Measurements from ENCODE around the gene CABYR. TPM values are rescaled to one million over a fixed set of nuclear protein-coding genes. Genes with fewer than 3 reads are reported as not detected.

The CABYR gene
- total RNA-seq, 2 experiments from 2014 or later: 0.76 to 1.2 TPM

- Mint-ChIP-seq H3K9me3 (ENCODE audit: low read depth) (no peaks in the 10 kb centered on the region), H3K27ac (no peak overlapping the region), H3K4me1 (no peaks in the 10 kb centered on the region), H3K4me3 (no peak overlapping the region), H3K36me3 (no peaks in the 10 kb centered on the region), H3K27me3 (peaks cover 40% of the 10 kb centered on the region)
- DNase-seq (no peak), ATAC-seq (no peak)
- CTCF ChIA-PET: interaction anchor here (1.2 kb wide), 1 partner anchor 11 kb away, joined by 5 read pairs; no protein-coding TSS in a partner anchor
Observed at GRCh38 chr18:24187689-24188088, 48.8 kb downstream of the CABYR start.

DNA sequence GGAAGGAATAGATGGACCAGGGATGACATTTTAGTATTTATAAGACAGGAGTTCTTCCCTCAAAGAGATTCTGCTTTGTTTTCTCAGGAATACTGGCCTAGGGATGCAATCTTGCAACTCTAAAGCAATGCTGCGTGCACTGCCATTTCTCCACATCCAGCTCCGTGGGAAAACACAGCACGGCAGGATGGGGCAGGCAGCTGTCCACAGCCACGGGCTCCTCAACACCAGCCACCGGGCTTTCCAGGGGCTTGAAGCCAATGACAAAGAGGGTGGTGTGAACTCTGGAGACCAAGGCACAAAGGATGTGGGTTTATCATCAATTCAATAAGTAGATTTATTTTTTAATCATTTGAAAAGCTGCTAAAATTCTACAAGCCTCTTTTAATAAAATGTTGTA is 49.3 kb downstream of the CABYR start:
- H3K4me1 Mint-ChIP-seq: no peaks in the 10 kb centered on the region
- CTCF ChIA-PET: no interaction called here
- DNase-seq: no peak
- no peak for ATAC-seq
- H3K36me3 Mint-ChIP-seq: no peaks in the 10 kb centered on the region
- H3K27ac Mint-ChIP-seq: no peak overlapping the region
- no peak overlapping the region for H3K4me3 Mint-ChIP-seq
- peaks cover 43% of the 10 kb centered on the region for H3K27me3 Mint-ChIP-seq
- H3K9me3 Mint-ChIP-seq (ENCODE audit: low read depth): no peaks in the 10 kb centered on the region

- DNase-seq (no peak), ATAC-seq (no peak)
- H3K4me3 Mint-ChIP-seq: no peak overlapping the region
- no peaks in the 10 kb centered on the region for H3K9me3 Mint-ChIP-seq (ENCODE audit: low read depth)
- CTCF ChIA-PET: no interaction called here
- peaks cover 49% of the 10 kb centered on the region for H3K27me3 Mint-ChIP-seq
- no peak overlapping the region for H3K27ac Mint-ChIP-seq
- H3K4me1 Mint-ChIP-seq: no peaks in the 10 kb centered on the region
- H3K36me3 Mint-ChIP-seq: no peaks in the 10 kb centered on the region
Observed at GRCh38 chr18:24189007-24189528, 50.2 kb downstream of the CABYR start.

DNA sequence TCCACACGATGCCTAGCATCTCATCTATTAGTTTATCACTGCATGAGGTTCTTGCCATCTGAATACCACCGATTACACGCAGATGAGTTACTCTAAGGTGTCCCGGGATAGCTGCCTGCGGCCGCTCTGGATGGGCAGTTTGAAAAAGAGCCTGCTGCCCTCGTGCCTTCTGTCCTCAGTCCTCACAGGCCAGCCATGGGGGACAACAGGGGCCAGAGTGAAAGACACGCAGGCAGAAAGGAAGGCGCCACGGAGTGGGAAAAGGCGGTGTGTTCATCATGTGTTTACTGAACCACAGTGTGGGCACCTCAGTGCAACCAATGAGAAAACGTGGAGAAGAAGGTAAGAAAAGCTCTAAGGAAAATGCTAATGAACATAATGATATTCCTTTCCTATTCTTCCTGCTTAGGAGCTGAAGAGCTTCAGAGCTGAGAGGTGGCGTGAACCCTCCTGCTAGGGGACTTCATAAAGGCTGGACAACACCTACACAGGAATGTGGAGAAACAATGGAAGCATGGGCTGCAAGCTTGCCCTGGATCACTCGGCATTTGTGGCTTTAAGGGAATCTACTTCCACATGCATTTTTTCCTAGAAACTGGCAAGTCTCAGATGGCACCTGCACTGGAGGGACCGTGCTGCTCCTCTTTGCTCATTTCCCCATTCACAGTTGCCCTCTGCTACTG is 50.9 kb downstream of the CABYR start:
- DNase-seq (no peak), ATAC-seq (no peak)
- Mint-ChIP-seq H3K27me3 (peaks cover 48% of the 10 kb centered on the region), H3K4me1 (no peaks in the 10 kb centered on the region), H3K27ac (no peak overlapping the region), H3K9me3 (ENCODE audit: low read depth) (no peaks in the 10 kb centered on the region), H3K36me3 (no peaks in the 10 kb centered on the region), H3K4me3 (no peak overlapping the region)
- CTCF ChIA-PET: no interaction called here

- no peaks in the 10 kb centered on the region for H3K36me3 Mint-ChIP-seq
- no peak overlapping the region for H3K4me3 Mint-ChIP-seq
- no peak overlapping the region for H3K27ac Mint-ChIP-seq
- H3K4me1 Mint-ChIP-seq: no peaks in the 10 kb centered on the region
- DNase-seq (no peak), ATAC-seq (no peak)
- H3K27me3 Mint-ChIP-seq: peaks cover 48% of the 10 kb centered on the region
- CTCF ChIA-PET: interaction anchor here (1.0 kb wide), 1 partner anchor 14 kb away, joined by 3 read pairs; no protein-coding TSS in a partner anchor
- no peaks in the 10 kb centered on the region for H3K9me3 Mint-ChIP-seq (ENCODE audit: low read depth)
Observed at GRCh38 chr18:24190590-24190989, 51.7 kb downstream of the CABYR start.

- H3K4me1 Mint-ChIP-seq: no peaks in the 10 kb centered on the region
- no peak for ATAC-seq
- no peaks in the 10 kb centered on the region for H3K9me3 Mint-ChIP-seq (ENCODE audit: low read depth)
- CTCF ChIA-PET: no interaction called here
- H3K27me3 Mint-ChIP-seq: peaks cover 24% of the 10 kb centered on the region
- no peak overlapping the region for H3K27ac Mint-ChIP-seq
- no peak overlapping the region for H3K4me3 Mint-ChIP-seq
- DNase-seq: no peak
- H3K36me3 Mint-ChIP-seq: no peaks in the 10 kb centered on the region
Observed at GRCh38 chr18:24195296-24196053, 56.6 kb downstream of the CABYR start.

GRCh38 chr18:24196764-24197163 is 57.9 kb downstream of the CABYR start:
- no peak overlapping the region for H3K4me3 Mint-ChIP-seq
- ATAC-seq: no peak
- H3K36me3 Mint-ChIP-seq: no peaks in the 10 kb centered on the region
- no peaks in the 10 kb centered on the region for H3K4me1 Mint-ChIP-seq
- no peak for DNase-seq
- no peaks in the 10 kb centered on the region for H3K9me3 Mint-ChIP-seq (ENCODE audit: low read depth)
- H3K27me3 Mint-ChIP-seq: peaks cover 28% of the 10 kb centered on the region
- H3K27ac Mint-ChIP-seq: no peak overlapping the region
- CTCF ChIA-PET: no interaction called here

DNA sequence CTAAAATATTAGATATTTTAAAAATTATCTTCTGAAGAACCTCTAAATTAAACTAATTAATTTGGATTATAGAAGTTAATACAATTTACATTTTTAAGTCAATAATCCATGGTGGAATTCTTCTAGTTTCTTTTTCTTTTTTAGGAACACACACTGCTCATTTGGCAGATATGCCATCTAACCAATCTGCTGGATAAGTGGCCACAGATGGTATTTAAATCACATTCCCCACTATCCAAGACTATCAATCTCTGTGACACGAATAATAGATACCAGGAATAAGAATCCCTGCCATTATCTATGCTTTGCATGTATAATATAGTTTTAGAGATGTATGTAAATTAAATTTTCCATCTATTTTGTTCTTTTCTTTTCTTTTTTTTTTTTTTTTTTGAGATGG is 58.5 kb downstream of the CABYR start:
- no peaks in the 10 kb centered on the region for H3K36me3 Mint-ChIP-seq
- H3K4me3 Mint-ChIP-seq: no peak overlapping the region
- H3K27ac Mint-ChIP-seq: no peak overlapping the region
- ATAC-seq (no peak), DNase-seq (no peak)
- H3K4me1 Mint-ChIP-seq: no peaks in the 10 kb centered on the region
- peaks cover 28% of the 10 kb centered on the region for H3K27me3 Mint-ChIP-seq
- CTCF ChIA-PET: no interaction called here
- no peaks in the 10 kb centered on the region for H3K9me3 Mint-ChIP-seq (ENCODE audit: low read depth)

- Mint-ChIP-seq H3K27me3 (peaks cover 23% of the 10 kb centered on the region), H3K27ac (no peak overlapping the region), H3K36me3 (no peaks in the 10 kb centered on the region), H3K4me3 (no peak overlapping the region), H3K4me1 (no peaks in the 10 kb centered on the region), H3K9me3 (ENCODE audit: low read depth) (no peaks in the 10 kb centered on the region)
- no peak for DNase-seq
- CTCF ChIA-PET: no interaction called here
- no peak for ATAC-seq
Observed at GRCh38 chr18:24198461-24198860, 59.6 kb downstream of the CABYR start.

DNA sequence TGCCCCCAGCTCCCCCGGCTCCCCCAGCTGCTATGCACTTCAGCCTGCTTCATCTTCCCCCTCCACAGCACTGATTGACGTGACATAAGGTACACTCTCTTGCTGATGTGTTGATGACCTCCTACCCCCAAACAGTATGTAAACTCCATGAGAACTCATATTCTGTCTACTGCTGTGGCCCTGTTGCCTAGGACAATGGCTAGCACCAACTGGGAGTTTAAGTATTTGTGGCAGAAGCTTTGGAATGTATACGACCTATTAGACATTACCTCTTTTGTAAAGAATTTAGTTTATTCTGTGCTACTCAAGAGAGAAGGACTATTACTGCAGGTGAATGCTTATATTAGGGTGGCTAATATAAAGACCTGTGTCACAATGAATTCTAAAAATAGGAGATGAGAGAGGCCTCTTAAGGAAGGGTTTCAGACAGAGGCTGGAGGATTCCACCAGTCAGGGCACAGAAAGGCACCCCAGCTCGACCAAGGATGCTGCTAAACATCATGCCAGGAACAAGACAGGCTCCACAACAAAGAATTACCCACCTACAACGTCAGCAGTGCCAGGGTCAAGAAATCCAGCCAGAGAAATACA is 60.6 kb downstream of the CABYR start:
- DNase-seq: no peak
- ATAC-seq: no peak
- no peaks in the 10 kb centered on the region for H3K36me3 Mint-ChIP-seq
- H3K27ac Mint-ChIP-seq: no peak overlapping the region
- no peak overlapping the region for H3K4me3 Mint-ChIP-seq
- H3K27me3 Mint-ChIP-seq: peaks cover 20% of the 10 kb centered on the region
- CTCF ChIA-PET: no interaction called here
- no peaks in the 10 kb centered on the region for H3K4me1 Mint-ChIP-seq
- H3K9me3 Mint-ChIP-seq (ENCODE audit: low read depth): no peaks in the 10 kb centered on the region

DNA sequence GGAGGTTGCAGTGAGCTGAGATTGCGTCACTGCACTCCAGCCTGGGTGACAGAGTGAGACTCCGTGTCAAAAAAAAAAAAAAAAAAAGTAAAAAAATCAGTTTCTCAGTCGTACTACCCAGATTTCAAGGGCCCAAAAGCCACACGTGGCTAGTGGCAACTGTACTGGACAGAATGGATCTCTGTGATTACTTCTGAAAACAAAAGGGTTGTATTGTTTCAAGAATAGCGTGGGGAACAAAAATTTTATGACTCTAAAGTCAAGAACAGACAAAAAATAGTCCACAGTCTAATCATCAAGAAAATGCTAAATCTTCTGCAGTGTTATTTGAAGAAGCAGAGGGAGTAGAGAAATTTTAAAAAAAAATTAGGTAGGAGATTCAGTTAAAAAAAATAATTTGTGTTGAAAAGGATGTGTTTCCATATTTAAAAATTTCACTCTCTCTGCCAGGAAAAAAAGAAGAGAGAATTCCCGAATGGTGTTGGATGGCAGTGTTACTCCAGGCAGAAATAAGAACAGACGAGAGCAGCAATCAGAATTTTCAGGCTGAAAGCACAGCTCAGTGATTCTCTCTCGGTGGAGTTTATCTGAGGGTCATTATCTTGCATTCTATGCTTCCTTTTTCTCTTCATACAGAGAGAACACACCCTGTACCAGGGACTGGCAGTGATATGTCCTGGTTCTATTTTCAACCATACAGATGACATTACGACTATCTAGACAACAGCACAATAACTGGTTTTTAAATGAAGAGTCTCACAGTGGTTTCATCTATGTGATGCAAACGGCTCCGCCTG is 61.8 kb downstream of the CABYR start:
- Mint-ChIP-seq H3K4me3 (no peak overlapping the region), H3K4me1 (no peaks in the 10 kb centered on the region), H3K27ac (no peak overlapping the region), H3K9me3 (ENCODE audit: low read depth) (no peaks in the 10 kb centered on the region), H3K27me3 (peaks cover 22% of the 10 kb centered on the region), H3K36me3 (no peaks in the 10 kb centered on the region)
- CTCF ChIA-PET: no interaction called here
- DNase-seq: no peak
- ATAC-seq: no peak

DNA sequence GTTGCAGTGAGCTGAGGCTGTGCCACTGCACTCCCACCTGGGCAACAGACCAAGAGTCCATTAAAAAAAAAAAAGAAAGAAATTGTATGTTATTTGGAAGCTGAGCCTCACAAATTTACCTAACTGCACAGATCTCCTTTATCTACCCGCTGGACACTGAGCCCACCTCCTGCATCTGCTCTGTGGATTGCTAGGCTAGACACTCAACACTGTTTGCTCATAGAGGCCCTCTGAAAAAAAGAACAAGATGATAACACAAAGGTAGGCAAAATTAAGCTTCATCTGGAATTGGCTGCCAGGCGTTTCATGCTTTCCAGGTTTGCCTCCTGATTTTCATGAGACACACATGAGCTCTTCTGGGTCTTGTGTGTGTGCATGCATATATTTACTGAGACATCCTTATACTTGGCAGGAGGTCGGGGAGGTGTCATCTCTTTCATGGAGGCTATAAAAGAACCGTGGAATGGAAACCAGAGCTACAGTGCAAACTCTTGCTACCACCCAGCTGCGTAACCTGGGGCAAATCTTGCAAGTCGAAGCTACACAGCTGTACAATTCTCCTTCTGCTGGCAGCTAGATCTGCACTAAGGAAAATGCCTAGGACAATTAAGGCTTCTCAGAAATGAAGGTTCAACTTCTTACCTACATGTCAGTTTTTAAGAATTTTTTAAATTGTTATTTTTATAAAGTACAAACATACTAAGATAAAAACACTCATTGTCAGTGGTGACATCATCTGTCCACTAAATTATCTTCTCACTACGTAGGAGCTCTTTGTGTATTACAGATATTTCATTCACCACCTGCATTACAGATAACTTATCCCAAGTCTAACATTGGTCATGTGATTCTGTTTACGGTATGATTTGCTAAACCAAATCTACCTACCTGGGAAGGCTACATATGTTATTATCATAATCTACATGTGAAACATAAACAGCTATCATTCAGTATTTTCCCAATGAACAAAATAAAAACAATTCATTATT is 63.1 kb downstream of the CABYR start:
- Mint-ChIP-seq H3K4me1 (no peaks in the 10 kb centered on the region), H3K27me3 (peaks cover 27% of the 10 kb centered on the region), H3K9me3 (ENCODE audit: low read depth) (no peaks in the 10 kb centered on the region), H3K4me3 (no peak overlapping the region), H3K27ac (no peak overlapping the region), H3K36me3 (no peaks in the 10 kb centered on the region)
- no peak for DNase-seq
- CTCF ChIA-PET: no interaction called here
- ATAC-seq: no peak
